ENCODE measurements around the gene TRHDE.

TRHDE gene

GRCh38 chr12:72521326-72521725 lies 249.2 kb downstream of the TRHDE start:
- Histone ChIP-seq H3K27me3 (ENCODE audit: control insufficient read depth, insufficient read depth, low read length, poor library complexity, severe bottlenecking) (no peaks in the 10 kb centered on the region), H3K4me3 (ENCODE audit: insufficient read depth, low read depth, low read length) (no peak overlapping the region), H3K9me3 (ENCODE audit: control insufficient read depth, low read length) (no peaks in the 10 kb centered on the region), H3K4me1 (ENCODE audit: control insufficient read depth, insufficient read depth, low read length) (no peaks in the 10 kb centered on the region), H3K27ac (ENCODE audit: insufficient read depth, low read depth, low read length, poor library complexity, severe bottlenecking) (no peak overlapping the region), H3K36me3 (ENCODE audit: control insufficient read depth, insufficient read depth, low read length) (no peaks in the 10 kb centered on the region)
- WGBS, 2 experiments, result 78 to 87% methylated on average over 3 of the region's 3 CpGs

GRCh38 chr12:72522411-72522810 lies 250.2 kb downstream of the TRHDE start:
- 72 to 73% methylated on average over 1 of the region's 1 CpG for WGBS, 2 experiments
- H3K9me3 ChIP-seq (ENCODE audit: control insufficient read depth, low read length), result no peaks in the 10 kb centered on the region
- no peaks in the 10 kb centered on the region for H3K4me1 ChIP-seq (ENCODE audit: control insufficient read depth, insufficient read depth, low read length)
- H3K27me3 ChIP-seq (ENCODE audit: control insufficient read depth, insufficient read depth, low read length, poor library complexity, severe bottlenecking), result no peaks in the 10 kb centered on the region
- H3K4me3 ChIP-seq (ENCODE audit: insufficient read depth, low read depth, low read length), result no peak overlapping the region
- no peak overlapping the region for H3K27ac ChIP-seq (ENCODE audit: insufficient read depth, low read depth, low read length, poor library complexity, severe bottlenecking)
- no peaks in the 10 kb centered on the region for H3K36me3 ChIP-seq (ENCODE audit: control insufficient read depth, insufficient read depth, low read length)

DNA sequence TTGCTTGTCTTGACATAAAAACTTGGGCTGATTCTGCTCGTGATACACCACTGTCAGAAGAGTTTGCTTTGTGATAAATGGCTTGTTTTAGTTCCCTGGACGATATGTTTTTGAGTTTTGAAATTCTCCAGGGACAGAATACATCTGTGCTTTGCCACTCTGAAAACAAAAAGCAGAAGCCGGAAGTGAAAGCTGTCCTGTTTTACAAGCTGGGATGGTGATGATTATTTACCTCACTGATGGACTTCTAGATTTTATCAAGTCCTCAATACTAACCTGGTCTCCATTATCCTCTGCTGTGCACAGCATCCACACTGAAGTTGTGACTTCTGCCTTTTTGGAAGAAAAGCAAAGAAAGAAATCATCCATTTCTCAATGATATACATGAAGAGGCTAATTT lies 251.6 kb downstream of the TRHDE start:
- Histone ChIP-seq H3K27me3 (ENCODE audit: control insufficient read depth, insufficient read depth, low read length, poor library complexity, severe bottlenecking) (no peaks in the 10 kb centered on the region), H3K4me3 (ENCODE audit: insufficient read depth, low read depth, low read length) (no peak overlapping the region), H3K4me1 (ENCODE audit: control insufficient read depth, insufficient read depth, low read length) (no peaks in the 10 kb centered on the region), H3K36me3 (ENCODE audit: control insufficient read depth, insufficient read depth, low read length) (no peaks in the 10 kb centered on the region), H3K9me3 (ENCODE audit: control insufficient read depth, low read length) (no peaks in the 10 kb centered on the region), H3K27ac (ENCODE audit: insufficient read depth, low read depth, low read length, poor library complexity, severe bottlenecking) (no peak overlapping the region)
- WGBS, 2 experiments, result 92 to 93% methylated on average over 3 of the region's 3 CpGs

- H3K27ac ChIP-seq (ENCODE audit: insufficient read depth, low read depth, low read length, poor library complexity, severe bottlenecking), result no peak overlapping the region
- H3K9me3 ChIP-seq (ENCODE audit: control insufficient read depth, low read length), result no peaks in the 10 kb centered on the region
- no peaks in the 10 kb centered on the region for H3K27me3 ChIP-seq (ENCODE audit: control insufficient read depth, insufficient read depth, low read length, poor library complexity, severe bottlenecking)
- 100% methylated on average over 1 of the region's 1 CpG; no CpG with 5 or more reads in 1 of the 2 experiments for WGBS, 2 experiments
- H3K4me1 ChIP-seq (ENCODE audit: control insufficient read depth, insufficient read depth, low read length), result peaks cover 10% of the 10 kb centered on the region
- H3K4me3 ChIP-seq (ENCODE audit: insufficient read depth, low read depth, low read length), result no peak overlapping the region
- H3K36me3 ChIP-seq (ENCODE audit: control insufficient read depth, insufficient read depth, low read length), result no peaks in the 10 kb centered on the region
These were observed 263.2 kb downstream of the TRHDE start for GRCh38 chr12:72535212-72535990.

DNA sequence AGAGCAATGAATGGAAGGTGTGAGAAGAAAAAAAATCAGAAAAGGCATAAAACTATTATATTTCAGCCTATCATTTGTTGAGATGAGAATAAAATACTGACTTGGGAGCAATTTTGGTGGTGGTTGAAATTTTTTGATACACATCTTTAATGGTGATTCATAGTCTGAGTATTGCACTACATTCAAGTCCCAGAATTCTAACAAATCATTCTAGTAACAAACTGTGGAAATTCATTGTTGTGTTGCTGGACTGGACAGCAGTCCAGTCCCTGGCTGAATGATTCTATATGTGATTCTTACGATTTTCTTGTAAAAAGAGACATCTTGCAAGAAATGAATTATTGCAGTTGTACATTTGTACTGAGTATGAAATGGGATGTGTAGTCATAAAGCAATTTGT lies 268.6 kb downstream of the TRHDE start:
- Histone ChIP-seq H3K27ac (ENCODE audit: insufficient read depth, low read depth, low read length, poor library complexity, severe bottlenecking) (no peak overlapping the region), H3K27me3 (ENCODE audit: control insufficient read depth, insufficient read depth, low read length, poor library complexity, severe bottlenecking) (no peaks in the 10 kb centered on the region), H3K4me3 (ENCODE audit: insufficient read depth, low read depth, low read length) (no peak overlapping the region), H3K36me3 (ENCODE audit: control insufficient read depth, insufficient read depth, low read length) (no peaks in the 10 kb centered on the region), H3K9me3 (ENCODE audit: control insufficient read depth, low read length) (no peaks in the 10 kb centered on the region), H3K4me1 (ENCODE audit: control insufficient read depth, insufficient read depth, low read length) (no peaks in the 10 kb centered on the region)
- 85 to 94% methylated on average over 1 of the region's 1 CpG for WGBS, 2 experiments

DNA sequence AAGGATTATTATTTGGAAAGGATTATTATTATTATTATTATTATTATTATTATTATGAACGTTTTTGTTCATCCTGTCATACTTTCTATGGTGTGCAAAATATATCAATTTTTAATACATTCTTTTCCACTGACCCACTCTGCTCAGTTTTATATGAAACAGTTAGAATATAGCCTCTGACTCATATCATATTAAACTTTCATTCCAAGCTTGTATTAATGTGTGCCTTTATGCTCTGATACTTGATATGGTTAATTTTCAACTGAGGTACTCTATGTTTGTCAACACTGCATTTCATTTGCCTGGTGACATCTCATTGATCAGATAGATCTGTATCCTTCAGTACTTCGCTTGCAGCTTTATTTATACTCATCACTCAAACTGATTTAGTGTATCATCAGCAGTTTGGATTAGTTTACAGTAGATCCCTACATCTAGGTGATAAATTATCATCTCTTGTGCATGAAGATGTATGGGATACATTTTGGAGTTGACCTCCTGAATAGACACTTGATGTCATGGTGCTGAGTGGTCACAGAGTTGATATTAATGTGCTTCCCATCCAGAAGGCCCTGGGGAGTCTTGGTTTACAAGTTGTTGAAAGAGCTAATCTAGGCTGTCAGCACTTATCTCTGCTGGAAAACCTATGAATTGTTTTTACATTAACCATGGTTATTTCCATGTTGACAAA lies 271.8 kb downstream of the TRHDE start:
- WGBS, 2 experiments, result 87% methylated on average over 1 of the region's 2 CpGs; no CpG with 5 or more reads in 1 of the 2 experiments
- Histone ChIP-seq H3K9me3 (ENCODE audit: control insufficient read depth, low read length) (no peaks in the 10 kb centered on the region), H3K36me3 (ENCODE audit: control insufficient read depth, insufficient read depth, low read length) (no peaks in the 10 kb centered on the region), H3K4me1 (ENCODE audit: control insufficient read depth, insufficient read depth, low read length) (no peaks in the 10 kb centered on the region), H3K27me3 (ENCODE audit: control insufficient read depth, insufficient read depth, low read length, poor library complexity, severe bottlenecking) (no peaks in the 10 kb centered on the region), H3K4me3 (ENCODE audit: insufficient read depth, low read depth, low read length) (no peak overlapping the region), H3K27ac (ENCODE audit: insufficient read depth, low read depth, low read length, poor library complexity, severe bottlenecking) (no peak overlapping the region)

DNA sequence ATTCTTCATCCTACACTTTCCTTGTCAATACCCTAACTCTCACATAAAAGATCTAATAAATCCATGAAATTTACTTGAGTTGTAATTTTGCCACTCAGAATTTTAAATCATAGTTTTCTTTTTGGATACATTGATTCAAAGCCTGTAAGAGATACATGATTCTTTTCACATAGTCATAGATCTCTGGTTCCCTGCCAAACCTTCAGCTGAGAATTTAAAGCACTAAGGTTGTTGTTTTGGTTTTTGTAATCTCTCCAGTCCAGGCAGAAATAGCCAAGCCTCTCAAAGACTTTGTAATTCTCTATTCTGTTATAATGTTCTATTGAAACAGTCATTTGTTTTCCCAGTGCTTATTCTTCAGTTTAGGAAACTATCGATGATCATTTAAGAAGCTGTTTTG lies 273.9 kb downstream of the TRHDE start:
- H3K36me3 ChIP-seq (ENCODE audit: control insufficient read depth, insufficient read depth, low read length), result no peaks in the 10 kb centered on the region
- H3K27ac ChIP-seq (ENCODE audit: insufficient read depth, low read depth, low read length, poor library complexity, severe bottlenecking), result no peak overlapping the region
- H3K4me1 ChIP-seq (ENCODE audit: control insufficient read depth, insufficient read depth, low read length), result no peaks in the 10 kb centered on the region
- 100% methylated on average over 1 of the region's 1 CpG for WGBS, 2 experiments
- no peak overlapping the region for H3K4me3 ChIP-seq (ENCODE audit: insufficient read depth, low read depth, low read length)
- no peaks in the 10 kb centered on the region for H3K27me3 ChIP-seq (ENCODE audit: control insufficient read depth, insufficient read depth, low read length, poor library complexity, severe bottlenecking)
- H3K9me3 ChIP-seq (ENCODE audit: control insufficient read depth, low read length), result no peaks in the 10 kb centered on the region

DNA sequence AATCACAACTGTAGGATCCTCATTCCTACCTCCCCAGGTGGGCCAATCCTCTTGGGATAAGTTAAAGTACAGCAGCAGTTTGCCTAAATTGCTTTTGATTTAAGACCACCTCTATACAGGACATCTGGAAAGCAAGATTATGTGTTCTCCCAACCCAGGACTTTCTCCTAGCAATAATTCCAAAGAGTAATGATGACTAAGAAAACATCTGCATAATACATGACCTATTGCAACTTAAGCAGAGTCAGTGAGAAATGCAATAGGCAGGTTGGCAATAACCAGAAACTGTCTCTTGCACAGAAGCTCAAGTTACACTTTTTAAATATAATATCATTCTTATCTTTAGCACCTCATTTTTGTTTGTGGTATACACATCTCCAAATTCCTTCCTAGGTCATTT lies 275.4 kb downstream of the TRHDE start:
- H3K36me3 ChIP-seq (ENCODE audit: control insufficient read depth, insufficient read depth, low read length), result no peaks in the 10 kb centered on the region

GRCh38 chr12:72549184-72549583 lies 277.0 kb downstream of the TRHDE start:
- Histone ChIP-seq H3K27me3 (ENCODE audit: control insufficient read depth, insufficient read depth, low read length, poor library complexity, severe bottlenecking) (no peaks in the 10 kb centered on the region), H3K36me3 (ENCODE audit: control insufficient read depth, insufficient read depth, low read length) (no peaks in the 10 kb centered on the region), H3K4me1 (ENCODE audit: control insufficient read depth, insufficient read depth, low read length) (no peaks in the 10 kb centered on the region), H3K4me3 (ENCODE audit: insufficient read depth, low read depth, low read length) (no peak overlapping the region), H3K9me3 (ENCODE audit: control insufficient read depth, low read length) (no peaks in the 10 kb centered on the region), H3K27ac (ENCODE audit: insufficient read depth, low read depth, low read length, poor library complexity, severe bottlenecking) (no peak overlapping the region)
- 100% methylated on average over 1 of the region's 1 CpG for WGBS, 2 experiments

More for the DNA sequence above, 275.4 kb downstream of the TRHDE start:
- Histone ChIP-seq H3K4me1 (ENCODE audit: control insufficient read depth, insufficient read depth, low read length) (no peaks in the 10 kb centered on the region), H3K27ac (ENCODE audit: insufficient read depth, low read depth, low read length, poor library complexity, severe bottlenecking) (no peak overlapping the region), H3K27me3 (ENCODE audit: control insufficient read depth, insufficient read depth, low read length, poor library complexity, severe bottlenecking) (no peaks in the 10 kb centered on the region), H3K4me3 (ENCODE audit: insufficient read depth, low read depth, low read length) (no peak overlapping the region), H3K9me3 (ENCODE audit: control insufficient read depth, low read length) (no peaks in the 10 kb centered on the region)

- H3K9me3 ChIP-seq (ENCODE audit: control insufficient read depth, low read length), result no peaks in the 10 kb centered on the region
- WGBS, 2 experiments, result 95 to 96% methylated on average over 3 to 4 of the region's 4 CpGs
- no peaks in the 10 kb centered on the region for H3K27me3 ChIP-seq (ENCODE audit: control insufficient read depth, insufficient read depth, low read length, poor library complexity, severe bottlenecking)
- no peak overlapping the region for H3K4me3 ChIP-seq (ENCODE audit: insufficient read depth, low read depth, low read length)
- H3K4me1 ChIP-seq (ENCODE audit: control insufficient read depth, insufficient read depth, low read length), result no peaks in the 10 kb centered on the region
- no peaks in the 10 kb centered on the region for H3K36me3 ChIP-seq (ENCODE audit: control insufficient read depth, insufficient read depth, low read length)
- no peak overlapping the region for H3K27ac ChIP-seq (ENCODE audit: insufficient read depth, low read depth, low read length, poor library complexity, severe bottlenecking)
These were observed 288.0 kb downstream of the TRHDE start for GRCh38 chr12:72560003-72560769.
